ENCODE measurements around the gene GLRX2.

Gene GLRX2

GRCh38 chr1:193104502-193104906, 710 bp downstream of the GLRX2 start:
- Histone ChIP-seq H3K27ac (peak overlapping the region; percentile 93), H3K9me3 (no peaks in the 10 kb centered on the region), H3K4me3 (peak overlapping the region; percentile 75 to 80), H3K4me1 (peaks cover 0 to 25% (median 14%) of the 10 kb centered on the region in 4 donors), H3K27me3 (no peaks in the 10 kb centered on the region), H3K36me3 (peaks cover 2 to 9% (median 7%) of the 10 kb centered on the region in 3 donors)
- peak; percentile 52 to 71 for DNase-seq
- TF ChIP-seq CTCF (IDR thresholded peaks at IDR 0.05) = no peak
- intact Hi-C loops (cut with DNase I; ENCODE audit: low total_unique reads) = loop anchor here (2.0 to 5.0 kb wide), 2 partner anchors 18 to 297 kb away; partner anchors contain the start of genes CDC73 and RGS2

- Histone ChIP-seq H3K4me3 (peak overlapping the region; percentile 75 to 80), H3K36me3 (peaks cover 7 to 14% (median 12%) of the 10 kb centered on the region in 3 donors), H3K9me3 (no peaks in the 10 kb centered on the region), H3K27me3 (no peaks in the 10 kb centered on the region), H3K4me1 (peaks cover 0 to 25% (median 14%) of the 10 kb centered on the region in 4 donors), H3K27ac (peak overlapping the region; percentile 93)
- intact Hi-C loops (cut with DNase I; ENCODE audit: low total_unique reads) = loop anchor here (2.0 to 5.0 kb wide), 2 partner anchors 19 to 297 kb away; partner anchors contain the start of genes CDC73 and RGS2
- no peak for TF ChIP-seq CTCF (IDR thresholded peaks at IDR 0.05)
- no peak for DNase-seq
Observed at GRCh38 chr1:193103759-193104501, 1.3 kb downstream of the GLRX2 start.

DNA sequence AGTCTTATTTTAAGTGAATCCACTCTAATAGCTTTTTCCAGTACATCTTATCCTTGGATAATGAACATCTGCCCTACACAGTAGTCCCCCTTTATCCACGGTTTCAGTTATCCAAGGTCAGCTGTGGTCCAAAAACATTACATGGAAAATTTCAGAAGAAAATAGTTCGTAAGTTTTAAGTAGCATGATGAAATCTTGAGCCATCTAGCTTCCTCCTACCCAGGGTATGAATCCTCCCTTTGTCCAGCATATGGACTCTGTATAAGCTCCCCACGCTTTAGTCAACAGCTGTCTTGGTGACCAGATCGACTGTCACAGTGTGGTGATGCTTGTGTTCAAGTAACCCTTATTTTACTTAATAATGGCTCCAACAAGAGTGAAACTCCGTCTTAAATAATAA, 2.6 kb downstream of the GLRX2 start:
- H3K4me1 ChIP-seq = peaks cover 0 to 25% (median 14%) of the 10 kb centered on the region in 4 donors
- no peak overlapping the region for H3K4me3 ChIP-seq
- no peaks in the 10 kb centered on the region for H3K9me3 ChIP-seq
- no peaks in the 10 kb centered on the region for H3K27me3 ChIP-seq
- intact Hi-C loops (cut with DNase I; ENCODE audit: low total_unique reads) = loop anchor here (5.0 kb wide), 1 partner anchor 295 kb away; the partner anchor contains the start of gene RGS2
- peaks cover 16 to 26% (median 21%) of the 10 kb centered on the region in 3 donors for H3K36me3 ChIP-seq
- H3K27ac ChIP-seq = peak overlapping the region in 1 of 2 donors; percentile 93
- no peak for TF ChIP-seq CTCF (IDR thresholded peaks at IDR 0.05)
- DNase-seq = no peak

GRCh38 chr1:193094112-193094511, 11.1 kb downstream of the GLRX2 start:
- Histone ChIP-seq H3K4me1 (no peaks in the 10 kb centered on the region), H3K9me3 (no peaks in the 10 kb centered on the region), H3K27me3 (no peaks in the 10 kb centered on the region), H3K4me3 (no peak overlapping the region), H3K36me3 (peaks cover 40 to 69% (median 56%) of the 10 kb centered on the region in 3 donors), H3K27ac (no peak overlapping the region)
- no peak for TF ChIP-seq CTCF (IDR thresholded peaks at IDR 0.05)
- intact Hi-C loops (cut with DNase I; ENCODE audit: low total_unique reads) = no loop called here
- no peak for DNase-seq

DNA sequence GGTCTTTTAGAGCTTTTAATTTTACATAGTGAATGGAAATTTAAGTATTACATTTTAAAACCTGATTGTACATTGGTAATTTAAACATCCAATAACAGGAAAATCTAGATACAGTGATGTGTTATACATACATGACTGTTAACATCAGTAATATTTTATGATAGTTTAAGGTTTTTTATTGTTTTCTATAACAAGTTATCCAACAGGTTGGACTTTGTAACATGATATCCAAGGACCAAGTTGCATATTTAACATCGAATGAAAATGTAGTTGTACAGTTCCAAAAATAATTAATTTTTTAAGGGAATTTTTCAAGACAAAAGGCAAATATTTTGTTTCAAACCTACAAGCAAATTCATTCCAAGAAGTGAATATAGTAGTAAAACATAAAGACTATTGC, 14.3 kb downstream of the GLRX2 start:
- H3K36me3 ChIP-seq = peaks cover 15 to 42% (median 32%) of the 10 kb centered on the region in 3 donors
- no peaks in the 10 kb centered on the region for H3K4me1 ChIP-seq
- H3K27me3 ChIP-seq = no peaks in the 10 kb centered on the region
- H3K4me3 ChIP-seq = no peak overlapping the region
- no peak for TF ChIP-seq CTCF (IDR thresholded peaks at IDR 0.05)
- no peaks in the 10 kb centered on the region for H3K9me3 ChIP-seq
- no peak for DNase-seq
- no peak overlapping the region for H3K27ac ChIP-seq
- intact Hi-C loops (cut with DNase I; ENCODE audit: low total_unique reads) = no loop called here

Data from tibial artery (tissue), 4 donors.